ENCODE measurements around the gene CD109.
A peak's percentile ranks its signal among the peaks of the same experiment; 100 is the strongest.

CD109 gene

DNA sequence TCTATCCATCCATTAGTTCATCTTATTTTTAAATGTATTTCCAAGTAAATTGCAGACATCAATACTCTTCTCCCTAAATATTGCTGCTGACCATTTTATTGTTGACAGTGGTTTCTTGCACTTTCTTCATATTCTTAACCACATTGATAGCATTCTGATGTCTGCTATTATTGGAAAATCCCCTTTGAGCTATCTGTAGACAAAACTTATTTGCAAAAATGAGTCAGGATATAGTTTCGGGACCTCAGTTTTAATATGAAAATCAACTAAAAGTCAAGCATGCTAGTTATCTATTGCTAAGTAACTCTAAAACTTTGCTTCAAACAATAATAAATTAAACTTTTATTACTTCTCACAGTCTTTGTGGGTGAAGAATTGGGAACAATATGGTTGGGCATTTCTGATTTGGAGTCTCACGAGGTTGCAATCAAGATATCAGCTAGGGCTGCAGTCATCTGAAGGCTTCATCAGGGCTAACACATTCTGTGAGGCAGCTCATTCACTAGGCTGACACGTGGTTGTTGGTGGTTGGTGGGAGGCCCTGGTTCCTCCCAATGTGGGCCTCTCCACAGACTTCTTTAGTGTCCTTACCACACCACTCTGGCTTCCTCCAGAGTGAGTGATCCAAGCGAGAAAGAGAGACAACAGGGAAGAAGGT, 32.7 kb downstream of the CD109 start:
- DNase-seq, result peak; percentile 48 to 65

- no peak for DNase-seq
Measured at GRCh38 chr6:73731285-73731684, 35.3 kb downstream of the CD109 start.

- DNase-seq, result peak; percentile 73 to 79
Measured at GRCh38 chr6:73732845-73733675, 37.1 kb downstream of the CD109 start.

GRCh38 chr6:73733791-73734190, 37.8 kb downstream of the CD109 start:
- no peak for DNase-seq

DNA sequence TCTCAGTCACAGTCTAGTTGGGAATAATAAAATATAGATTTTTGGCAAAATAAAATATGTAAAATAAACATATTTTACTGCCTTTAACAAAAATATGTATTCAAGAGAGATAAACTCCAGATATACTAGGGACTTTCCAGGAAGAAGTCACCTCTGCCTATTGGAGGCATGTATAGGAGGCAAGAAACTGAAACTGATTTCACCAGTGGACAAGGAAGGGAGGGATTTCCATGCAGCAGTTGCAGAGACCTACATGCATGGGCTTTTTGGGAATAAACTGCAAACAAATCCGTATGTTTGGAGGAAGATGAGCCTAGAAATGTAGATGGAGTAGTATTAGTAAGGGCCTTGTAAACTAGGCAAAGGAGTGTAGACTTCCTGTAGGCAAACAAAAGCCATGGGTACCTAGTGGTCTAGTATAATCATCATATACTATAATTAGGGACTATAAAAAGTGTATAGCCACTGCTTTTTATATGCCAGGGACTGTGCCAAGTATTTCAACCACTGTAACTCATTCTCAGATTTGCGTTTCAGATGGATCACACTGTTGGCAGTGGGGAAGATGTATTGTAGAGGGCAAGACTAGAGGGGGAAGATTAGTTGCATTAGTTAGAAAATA, 38.9 kb downstream of the CD109 start:
- no peak for DNase-seq

GRCh38 chr6:73738367-73739028, 42.5 kb downstream of the CD109 start:
- DNase-seq, result no peak

- DNase-seq, result no peak
Measured at GRCh38 chr6:73739096-73739495, 43.1 kb downstream of the CD109 start.

DNA sequence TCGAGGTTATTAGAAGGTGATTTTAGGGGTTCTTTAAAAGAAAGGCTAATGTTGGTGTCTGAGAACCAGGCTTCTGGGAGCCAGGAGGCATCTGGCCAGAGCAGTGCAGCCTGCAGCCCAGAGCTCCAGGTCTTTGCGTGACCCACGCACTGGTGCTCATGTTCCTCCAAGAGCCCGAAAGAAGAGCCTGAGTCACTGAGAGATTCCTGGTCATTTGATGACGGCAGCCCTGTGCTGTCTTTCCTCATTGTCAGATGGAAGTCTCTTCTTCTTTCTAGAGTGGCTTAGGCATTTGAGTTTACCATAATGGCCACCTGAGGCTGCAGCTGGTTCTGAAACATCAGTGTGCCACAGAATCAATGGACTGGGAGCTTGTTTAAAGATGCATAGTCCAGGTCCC, 46.4 kb downstream of the CD109 start:
- no peak for DNase-seq

DNA sequence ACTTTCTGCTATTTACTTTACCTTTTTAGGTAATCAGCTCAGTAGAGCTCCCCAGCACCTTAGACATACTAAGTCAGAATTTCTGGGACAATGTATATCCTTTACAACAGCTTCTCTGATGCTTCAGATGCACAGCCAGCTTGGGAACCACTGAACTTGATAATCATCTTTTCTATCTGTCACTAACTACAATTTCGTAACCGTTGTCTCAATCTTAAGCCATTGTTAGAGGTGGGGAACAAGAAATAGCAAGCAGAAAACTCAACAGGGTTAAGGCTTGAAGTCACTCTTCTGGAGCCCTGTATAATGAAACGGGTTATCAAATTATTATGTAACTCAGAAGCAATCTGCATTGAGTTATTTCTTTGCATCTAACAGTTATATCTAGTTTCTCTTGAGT, 47.1 kb downstream of the CD109 start:
- DNase-seq, result no peak

DNA sequence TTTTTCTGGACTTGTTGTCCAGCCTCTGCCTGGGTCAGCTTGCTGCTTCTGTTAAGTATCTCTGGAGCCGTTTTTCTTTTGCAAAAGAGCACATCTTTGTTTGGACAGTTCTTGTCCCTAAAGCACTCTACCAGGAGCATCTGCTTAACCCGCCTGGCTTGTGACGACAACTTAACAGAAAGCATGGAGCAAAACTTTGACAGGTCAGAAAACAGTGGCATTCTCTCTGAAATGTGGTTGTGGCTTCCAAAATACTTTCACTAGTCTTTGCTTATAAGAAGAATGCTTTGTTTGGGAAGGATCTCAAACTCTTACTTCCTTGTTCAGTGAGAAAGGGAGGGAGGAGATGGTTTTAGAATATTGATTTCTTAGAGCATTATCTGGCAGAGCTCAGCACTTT, 47.6 kb downstream of the CD109 start:
- DNase-seq, result no peak

GRCh38 chr6:73746787-73747186, 50.8 kb downstream of the CD109 start:
- no peak for DNase-seq

GRCh38 chr6:73747289-73747688, 51.3 kb downstream of the CD109 start:
- DNase-seq, result no peak

- DNase-seq, result no peak
Measured at GRCh38 chr6:73752943-73753342, 56.9 kb downstream of the CD109 start.

GRCh38 chr6:73766040-73766439, 70.0 kb downstream of the CD109 start:
- DNase-seq, result no peak

GRCh38 chr6:73768558-73768957, 72.6 kb downstream of the CD109 start:
- no peak for DNase-seq

GRCh38 chr6:73769976-73770375, 74.0 kb downstream of the CD109 start:
- DNase-seq, result no peak

DNA sequence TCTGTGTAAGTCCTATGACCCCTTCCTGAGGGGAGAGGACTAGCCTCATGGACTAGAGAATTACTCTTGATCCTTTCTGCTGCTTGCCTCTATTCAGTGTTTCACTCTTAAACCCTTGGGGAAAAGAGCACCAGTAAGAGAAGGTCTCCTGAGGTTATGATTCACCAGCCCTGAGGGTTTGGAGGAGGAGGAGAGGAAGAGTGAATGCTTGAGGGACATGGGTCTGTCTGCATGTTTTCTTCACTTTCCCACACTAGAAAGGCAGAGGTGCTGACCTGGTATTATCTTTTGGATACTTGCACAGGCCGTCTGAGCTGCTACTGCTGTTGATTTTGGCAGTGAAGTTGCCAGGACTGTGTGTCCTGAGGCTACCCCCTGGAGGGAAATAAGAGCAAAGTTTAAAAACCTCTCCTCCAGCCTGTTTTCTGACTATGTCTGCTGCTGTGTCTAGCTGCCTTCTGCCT, 78.3 kb downstream of the CD109 start:
- no peak for DNase-seq

- no peak for DNase-seq
Measured at GRCh38 chr6:73779943-73780342, 83.9 kb downstream of the CD109 start.

- no peak for DNase-seq
Measured at GRCh38 chr6:73782911-73783310, 86.9 kb downstream of the CD109 start.

DNA sequence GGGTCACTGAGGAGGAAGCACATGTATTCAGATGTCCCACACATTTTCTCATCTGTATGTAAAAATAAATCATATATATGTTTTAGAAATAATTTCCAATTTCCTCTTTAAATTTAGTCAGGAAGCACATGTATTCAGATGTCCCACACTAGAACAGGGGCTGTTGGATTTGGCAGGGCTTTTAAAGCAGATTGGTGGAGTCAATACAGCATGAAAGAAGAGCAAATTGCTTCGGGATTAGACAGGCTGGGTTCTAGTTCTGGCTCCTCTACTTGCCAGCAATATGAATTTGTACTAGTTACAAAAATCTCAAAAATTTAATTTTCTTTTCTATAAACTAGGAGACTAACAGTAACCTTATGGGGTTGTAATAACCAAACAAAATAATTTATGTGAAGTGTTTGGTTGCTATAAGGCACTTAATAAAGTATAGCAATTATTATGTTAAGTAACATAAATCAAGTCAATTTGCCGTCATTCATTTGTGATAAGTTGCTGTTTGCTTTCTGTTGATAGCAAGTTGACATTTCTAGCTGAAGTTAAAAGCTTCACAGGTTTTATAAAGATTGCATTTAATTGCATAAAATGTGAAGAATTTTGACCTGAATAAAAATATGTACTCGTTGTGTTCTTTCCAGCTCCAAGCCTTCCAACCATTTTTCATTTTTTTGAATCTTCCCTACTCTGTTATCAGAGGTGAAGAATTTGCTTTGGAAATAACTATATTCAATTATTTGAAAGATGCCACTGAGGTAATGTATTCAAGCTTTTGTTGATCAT, 88.9 kb downstream of the CD109 start:
- no peak for DNase-seq

DNA sequence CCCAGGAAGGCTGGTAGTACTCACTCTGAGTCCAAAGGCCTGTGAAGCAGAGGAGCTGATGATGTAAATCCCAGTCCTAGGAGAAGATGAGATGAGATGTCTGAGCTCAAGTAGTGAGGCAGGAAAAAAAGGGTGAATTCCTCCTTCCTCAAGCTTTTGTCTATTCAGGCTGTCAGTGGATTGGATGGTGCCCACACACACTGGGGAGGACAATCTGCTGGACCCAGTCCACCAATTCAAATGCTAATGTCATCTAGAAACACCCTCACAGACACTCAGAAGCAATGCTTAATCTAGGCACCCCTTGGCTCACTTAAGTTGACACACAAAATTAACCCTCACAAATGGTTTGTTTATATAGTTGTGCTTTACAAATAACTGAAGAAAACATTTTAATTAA, 94.6 kb downstream of the CD109 start:
- no peak for DNase-seq

- no peak for DNase-seq
Measured at GRCh38 chr6:73791336-73791735, 95.3 kb downstream of the CD109 start.

DNA sequence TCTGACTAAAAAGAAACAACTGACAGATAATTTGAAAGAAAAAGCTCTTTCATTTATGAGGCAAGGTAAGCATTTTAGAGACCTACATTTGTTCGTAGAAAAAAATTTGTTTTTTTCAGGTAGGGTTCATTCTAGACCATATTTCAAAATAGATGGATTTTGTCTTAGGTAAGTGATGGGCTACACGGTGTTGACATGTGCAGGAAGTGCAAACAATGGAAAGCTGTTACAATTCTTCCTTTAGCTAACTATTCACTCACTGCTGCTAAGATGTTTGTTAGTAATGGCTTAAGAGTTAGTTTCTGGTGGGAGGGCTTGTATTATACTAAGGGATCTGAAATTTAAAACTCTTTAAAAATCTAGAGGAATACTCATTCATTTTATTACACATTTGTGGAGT, 96.7 kb downstream of the CD109 start:
- no peak for DNase-seq

All from activated CD4-positive, alpha-beta T cell treated with anti-CD3 and anti-CD28 coated beads, Interleukin-2, amount 50 U/mL, for 48 hours (primary cell).